ENCODE data around the gene OCA2. TPM values are rescaled to one million over a fixed set of nuclear protein-coding genes. Genes with fewer than 3 reads are reported as not detected.

The OCA2 gene
- total and polyA plus RNA-seq, 10 donors: 0.39 to 3.0 (median 1.0) TPM

GRCh38 chr15:28022961-28023360, 76.2 kb downstream of the OCA2 start:
- intact Hi-C loops (cut with DNase I; ENCODE audit: low total_unique reads): no loop called here

GRCh38 chr15:28022181-28022580, 76.9 kb downstream of the OCA2 start:
- Histone ChIP-seq H3K27ac (no peak overlapping the region), H3K9me3 (no peaks in the 10 kb centered on the region), H3K4me1 (peaks cover 0 to 7% (median 0%) of the 10 kb centered on the region in 6 donors), H3K4me3 (no peak overlapping the region), H3K27me3 (replicated peaks in 1 of 7) (no peaks in the 10 kb centered on the region), H3K36me3 (no peaks in the 10 kb centered on the region)
- 73 to 86% (median 82%) methylated on average over 13 of the region's 13 CpGs for WGBS, 5 donors
- TF ChIP-seq POLR2AphosphoS5 (IDR thresholded peaks at IDR 0.05) (no peak), CTCF (IDR thresholded peaks at IDR 0.05 in 8 of 11, conservative IDR thresholded peaks at IDR 0.05 in 3 of 11) (no peak), POLR2A (IDR thresholded peaks at IDR 0.05) (no peak)
- intact Hi-C loops (cut with DNase I; ENCODE audit: low total_unique reads): no loop called here
- DNase-seq: no peak

More at GRCh38 chr15:28022961-28023360, 76.2 kb downstream of the OCA2 start:
- Histone ChIP-seq H3K36me3 (no peaks in the 10 kb centered on the region), H3K4me3 (no peak overlapping the region), H3K4me1 (peaks cover 0 to 7% (median 0%) of the 10 kb centered on the region in 6 donors), H3K27me3 (replicated peaks in 1 of 7) (no peaks in the 10 kb centered on the region), H3K9me3 (no peaks in the 10 kb centered on the region), H3K27ac (no peak overlapping the region)
- TF ChIP-seq POLR2AphosphoS5 (IDR thresholded peaks at IDR 0.05): no peak
- TF ChIP-seq CTCF (IDR thresholded peaks at IDR 0.05 in 8 of 11, conservative IDR thresholded peaks at IDR 0.05 in 3 of 11): no peak
- TF ChIP-seq POLR2A (IDR thresholded peaks at IDR 0.05): no peak
- WGBS, 5 donors: 65 to 80% (median 73%) methylated on average over 2 of the region's 2 CpGs
- no peak for DNase-seq

- WGBS, 5 donors: 44 to 58% (median 47%) methylated on average over 13 to 17 of the region's 17 CpGs
- Histone ChIP-seq H3K9me3 (no peaks in the 10 kb centered on the region), H3K36me3 (no peaks in the 10 kb centered on the region), H3K27ac (no peak overlapping the region), H3K27me3 (replicated peaks in 1 of 7) (no peaks in the 10 kb centered on the region), H3K4me3 (no peak overlapping the region), H3K4me1 (peaks cover 0 to 7% (median 0%) of the 10 kb centered on the region in 6 donors)
- intact Hi-C loops (cut with DNase I; ENCODE audit: low total_unique reads): no loop called here
- TF ChIP-seq POLR2A (IDR thresholded peaks at IDR 0.05): no peak
- peak in 5 of 11 experiments; percentile 10 to 53 (median 45) for TF ChIP-seq CTCF (IDR thresholded peaks at IDR 0.05 in 8 of 11, conservative IDR thresholded peaks at IDR 0.05 in 3 of 11)
- TF ChIP-seq POLR2AphosphoS5 (IDR thresholded peaks at IDR 0.05): no peak
- no peak for DNase-seq
These were observed 77.7 kb downstream of the OCA2 start for GRCh38 chr15:28021281-28022039.

GRCh38 chr15:28020644-28021043, 78.5 kb downstream of the OCA2 start:
- no peaks in the 10 kb centered on the region for H3K36me3 ChIP-seq
- TF ChIP-seq POLR2AphosphoS5 (IDR thresholded peaks at IDR 0.05) (no peak), POLR2A (IDR thresholded peaks at IDR 0.05) (no peak)
- H3K4me1 ChIP-seq: peaks cover 0 to 7% (median 0%) of the 10 kb centered on the region in 6 donors
- H3K9me3 ChIP-seq: no peaks in the 10 kb centered on the region
- no peak overlapping the region for H3K4me3 ChIP-seq
- no peaks in the 10 kb centered on the region for H3K27me3 ChIP-seq (replicated peaks in 1 of 7)
- intact Hi-C loops (cut with DNase I; ENCODE audit: low total_unique reads): no loop called here
- no peak overlapping the region for H3K27ac ChIP-seq
- DNase-seq: no peak
- 92 to 95% (median 94%) methylated on average over 6 of the region's 6 CpGs for WGBS, 5 donors
